Tibial nerve (tissue), 4 donors: ENCODE measurements around the gene CTLA4. TPM values are rescaled to one million over a fixed set of nuclear protein-coding genes. Genes with fewer than 3 reads are reported as not detected.

ENCODE experiments used
- DNase-seq, 2 donors: peaks; one replicate each; pipeline ENCODE4 v3.0.0-alpha.2; 2019; ENCODE audit warnings: low spot score in 2 of 2
- H3K27ac ChIP-seq, 4 donors: fragments of 200-600 bp; sonication (generic) in 3 of 4; one replicate each; pipeline ENCODE4 v1.5.1; 2017 to 2019; ENCODE audit warnings: mild to moderate bottlenecking in 1 of 4
- H3K27me3 ChIP-seq, 2 donors: fragments of 200-600 bp; sonication (generic) in 1 of 2; one replicate each; pipeline versions ENCODE4 v1.5.1 to v1.6.0; 2017 to 2019
- H3K36me3 ChIP-seq, 3 donors: fragments of 200-600 bp; sonication (generic); one replicate each; pipeline ENCODE4 v1.5.1; 2018 to 2019
- H3K4me1 ChIP-seq, 4 donors: fragments of 200-600 bp; sonication (generic) in 3 of 4; one replicate each; pipeline ENCODE4 v1.5.1; 2017 to 2019
- H3K4me3 ChIP-seq, 4 donors: fragments of 200-600 bp; sonication (generic) in 3 of 4; one replicate each; pipeline ENCODE4 v1.5.1; 2017 to 2019; ENCODE audit warnings: mild to moderate bottlenecking in 1 of 4, moderate library complexity in 1 of 4
- H3K9me3 ChIP-seq, 4 donors: fragments of 200-600 bp; sonication (generic) in 3 of 4; one replicate each; pipeline ENCODE4 v1.5.1; 2017 to 2019
- EP300 ChIP-seq, 2 donors: sonication (generic); formaldehyde crosslinking; IDR thresholded peaks; one replicate each; pipeline ENCODE4 v1.6.1; 2017; ENCODE audit warnings: antibody characterized with exemption in 2 of 2, mild to moderate bottlenecking in 1 of 2
- POLR2A ChIP-seq, 2 donors: fragments of 450-650 bp; IDR thresholded peaks; one replicate each; pipeline ENCODE4 v1.6.1; 2017; ENCODE audit warnings: antibody characterized with exemption in 2 of 2, mild to moderate bottlenecking in 2 of 2, moderate library complexity in 2 of 2
- WGBS, 2 donors: methylation state at CpG; one replicate each; pipeline ENCODE4 v1.1.5; 2018; 5-methylcytosine and 5-hydroxymethylcytosine counted together
- total RNA-seq, 4 donors: library from RNA; depleted of rRNA; stranded (reverse); fragments of >200 nt; gene quantifications; one replicate each; pipeline ENCODE4 v1.1.0, GENCODE V29; 2016
- TF ChIP-seq, protein P1 (sequence below), 5 experiments: fragments of 200-600 bp in 3 of 5; fragments of 450-650 bp in 2 of 5; sonication (generic) in 3 of 5; IDR thresholded peaks; one replicate each; pipeline ENCODE4 v1.5.1; 2016 to 2019; ENCODE audit warnings: antibody characterized with exemption in 5 of 5, mild to moderate bottlenecking in 3 of 5, moderate library complexity in 2 of 5

Gene CTLA4
- total RNA-seq, 4 donors from 2014 or later, result not detected

DNA sequence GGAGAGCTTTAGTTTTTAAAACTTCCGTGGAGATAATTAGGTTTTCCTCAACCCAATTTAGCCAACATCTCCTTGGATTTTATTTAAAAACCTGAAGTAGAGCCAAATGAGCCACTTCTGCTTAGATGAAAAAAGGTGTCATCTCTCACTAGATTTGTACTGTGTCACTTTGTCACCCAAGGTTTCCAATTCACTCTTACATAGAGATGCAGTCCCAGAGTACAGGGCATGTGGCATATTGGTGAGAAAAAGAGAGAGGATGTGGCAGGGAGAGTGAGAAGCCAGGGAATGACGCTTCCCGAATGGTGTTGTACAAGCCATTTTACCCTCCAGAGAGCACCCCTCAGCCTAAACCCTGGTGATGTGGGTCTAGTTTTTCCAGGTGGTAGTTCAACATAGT is 44.4 kb upstream of the CTLA4 start:
- H3K27me3 ChIP-seq, result no peaks in the 10 kb centered on the region
- whole genome bisulfite sequencing, 2 donors, result 86 to 88% methylated on average over 3 of the region's 3 CpGs
- DNase-seq, result no peak

DNA sequence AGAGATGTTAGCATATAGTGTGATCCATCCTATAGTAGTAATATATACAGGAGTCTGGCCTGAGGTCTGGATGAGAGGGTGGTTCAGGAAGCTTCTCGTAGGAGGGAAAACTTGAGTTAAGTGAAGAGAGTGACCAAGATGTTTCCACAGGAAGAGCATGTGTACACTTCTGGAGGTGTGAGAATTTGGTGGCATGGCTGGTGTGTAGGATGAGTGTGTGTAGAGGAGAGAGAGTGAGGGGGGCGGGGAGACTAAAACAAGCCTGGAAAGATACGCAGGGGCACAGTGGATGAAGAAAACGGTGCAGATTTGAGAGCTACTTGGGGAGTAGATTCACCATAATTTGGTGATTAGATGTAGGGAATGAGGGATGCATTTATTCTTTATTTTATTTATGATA is 43.5 kb upstream of the CTLA4 start:
- Histone ChIP-seq H3K4me3 (no peak overlapping the region), H3K36me3 (no peaks in the 10 kb centered on the region), H3K27ac (no peak overlapping the region), H3K4me1 (peaks cover 0 to 7% (median 0%) of the 10 kb centered on the region in 4 donors), H3K27me3 (no peaks in the 10 kb centered on the region), H3K9me3 (no peaks in the 10 kb centered on the region)
- WGBS, 2 donors, result 88 to 91% methylated on average over 4 of the region's 4 CpGs
- no peak for TF ChIP-seq POLR2A (IDR thresholded peaks at IDR 0.05)
- TF ChIP-seq, protein P1, sequence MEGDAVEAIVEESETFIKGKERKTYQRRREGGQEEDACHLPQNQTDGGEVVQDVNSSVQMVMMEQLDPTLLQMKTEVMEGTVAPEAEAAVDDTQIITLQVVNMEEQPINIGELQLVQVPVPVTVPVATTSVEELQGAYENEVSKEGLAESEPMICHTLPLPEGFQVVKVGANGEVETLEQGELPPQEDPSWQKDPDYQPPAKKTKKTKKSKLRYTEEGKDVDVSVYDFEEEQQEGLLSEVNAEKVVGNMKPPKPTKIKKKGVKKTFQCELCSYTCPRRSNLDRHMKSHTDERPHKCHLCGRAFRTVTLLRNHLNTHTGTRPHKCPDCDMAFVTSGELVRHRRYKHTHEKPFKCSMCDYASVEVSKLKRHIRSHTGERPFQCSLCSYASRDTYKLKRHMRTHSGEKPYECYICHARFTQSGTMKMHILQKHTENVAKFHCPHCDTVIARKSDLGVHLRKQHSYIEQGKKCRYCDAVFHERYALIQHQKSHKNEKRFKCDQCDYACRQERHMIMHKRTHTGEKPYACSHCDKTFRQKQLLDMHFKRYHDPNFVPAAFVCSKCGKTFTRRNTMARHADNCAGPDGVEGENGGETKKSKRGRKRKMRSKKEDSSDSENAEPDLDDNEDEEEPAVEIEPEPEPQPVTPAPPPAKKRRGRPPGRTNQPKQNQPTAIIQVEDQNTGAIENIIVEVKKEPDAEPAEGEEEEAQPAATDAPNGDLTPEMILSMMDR (IDR thresholded peaks at IDR 0.05), result no peak
- TF ChIP-seq EP300 (IDR thresholded peaks at IDR 0.05), result no peak
- DNase-seq, result no peak

More for the DNA sequence above, 44.4 kb upstream of the CTLA4 start:
- Histone ChIP-seq H3K27ac (no peak overlapping the region), H3K4me1 (peaks cover 0 to 7% (median 0%) of the 10 kb centered on the region in 4 donors), H3K36me3 (no peaks in the 10 kb centered on the region), H3K4me3 (no peak overlapping the region), H3K9me3 (no peaks in the 10 kb centered on the region)
- TF ChIP-seq, protein P1 (IDR thresholded peaks at IDR 0.05), result no peak
- TF ChIP-seq POLR2A (IDR thresholded peaks at IDR 0.05) (no peak), EP300 (IDR thresholded peaks at IDR 0.05) (no peak)

DNA sequence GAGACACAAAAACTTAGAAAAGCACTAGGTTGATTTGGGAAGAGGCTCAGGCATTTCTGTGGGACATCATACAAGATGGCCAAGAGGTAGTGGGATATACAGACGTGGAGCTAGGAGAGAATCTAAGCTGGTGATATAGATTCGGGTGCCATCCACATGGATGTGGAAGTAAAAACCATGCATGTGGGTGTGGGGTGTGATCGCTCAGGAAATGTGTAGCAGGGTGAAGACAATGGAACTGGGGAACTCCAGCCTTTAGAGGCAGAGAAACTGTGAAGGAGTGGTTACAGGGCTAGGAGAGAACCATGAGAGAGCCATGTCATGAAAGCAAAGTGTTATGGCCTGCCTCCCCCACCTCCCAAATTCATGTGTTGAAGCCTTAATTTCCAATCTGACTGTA is 43.0 kb upstream of the CTLA4 start:
- Histone ChIP-seq H3K27ac (no peak overlapping the region), H3K27me3 (no peaks in the 10 kb centered on the region), H3K4me1 (peaks cover 0 to 4% (median 0%) of the 10 kb centered on the region in 4 donors), H3K36me3 (no peaks in the 10 kb centered on the region), H3K4me3 (no peak overlapping the region), H3K9me3 (no peaks in the 10 kb centered on the region)
- TF ChIP-seq EP300 (IDR thresholded peaks at IDR 0.05) (no peak), POLR2A (IDR thresholded peaks at IDR 0.05) (no peak)
- TF ChIP-seq, protein P1 (IDR thresholded peaks at IDR 0.05), result no peak
- DNase-seq, result no peak
- WGBS, 2 donors, result 92 to 93% methylated on average over 3 of the region's 3 CpGs

DNA sequence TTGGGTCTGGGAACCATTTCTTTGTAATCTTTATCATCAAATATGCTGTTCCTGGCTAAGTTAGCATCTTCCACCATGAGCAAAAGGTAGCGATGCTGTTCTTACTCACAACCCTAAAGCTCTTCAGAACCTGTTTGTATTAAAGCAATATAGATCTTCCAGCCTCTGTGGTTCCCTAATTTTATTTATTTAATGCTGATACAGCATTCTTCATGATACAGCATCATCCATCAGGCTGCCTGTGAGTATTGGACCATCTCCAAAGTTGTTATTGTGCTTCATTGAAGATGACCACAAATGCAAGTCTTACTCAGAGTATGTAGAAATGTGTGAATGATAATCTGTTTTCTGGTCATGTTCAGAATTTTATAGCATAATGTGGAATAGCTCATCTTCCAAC is 40.9 kb upstream of the CTLA4 start:
- no peak overlapping the region for H3K4me3 ChIP-seq
- no peaks in the 10 kb centered on the region for H3K36me3 ChIP-seq
- TF ChIP-seq, protein P1 (IDR thresholded peaks at IDR 0.05), result no peak
- no peak for TF ChIP-seq EP300 (IDR thresholded peaks at IDR 0.05)
- TF ChIP-seq POLR2A (IDR thresholded peaks at IDR 0.05), result no peak
- no peak overlapping the region for H3K27ac ChIP-seq
- 95 to 97% methylated on average over 1 of the region's 1 CpG for WGBS, 2 donors
- H3K4me1 ChIP-seq, result no peaks in the 10 kb centered on the region
- no peaks in the 10 kb centered on the region for H3K27me3 ChIP-seq
- DNase-seq, result no peak
- no peaks in the 10 kb centered on the region for H3K9me3 ChIP-seq

DNA sequence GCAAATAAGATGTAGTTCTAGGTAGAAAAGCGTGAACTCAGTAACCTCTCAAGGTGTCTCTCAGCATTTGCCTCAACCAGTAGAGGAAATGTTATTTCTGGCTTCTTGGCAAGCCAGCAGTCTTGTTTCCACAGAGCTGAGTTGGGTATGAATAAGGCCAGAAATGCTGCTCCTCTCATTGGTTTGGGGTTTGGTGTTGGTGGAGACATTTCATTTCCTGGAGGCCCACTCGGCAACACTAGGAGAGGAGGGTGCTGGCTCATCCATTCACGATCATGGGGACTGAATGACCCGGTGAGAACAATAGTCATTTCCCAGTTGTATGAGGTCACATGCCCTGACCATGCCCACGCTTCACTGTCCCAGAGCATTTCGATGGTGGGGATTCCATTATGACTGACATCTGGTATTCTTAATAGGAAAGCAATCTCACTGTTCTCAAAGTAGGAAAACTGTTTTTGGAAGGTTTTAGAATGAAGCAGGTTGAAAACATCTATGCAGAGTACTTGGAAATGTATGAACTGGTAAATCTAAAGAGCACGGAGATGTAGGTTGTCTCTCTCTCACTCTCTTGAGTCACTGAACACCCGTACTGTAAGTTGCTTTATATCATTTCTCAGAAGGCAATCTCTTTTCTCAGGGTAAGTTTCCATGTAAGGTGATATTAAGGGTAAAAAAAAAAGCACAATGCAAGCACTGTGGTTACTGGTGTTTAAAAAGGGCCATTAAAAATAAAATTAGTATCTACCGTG is 37.1 kb upstream of the CTLA4 start:
- no peaks in the 10 kb centered on the region for H3K36me3 ChIP-seq
- H3K4me3 ChIP-seq, result no peak overlapping the region
- H3K27ac ChIP-seq, result no peak overlapping the region
- no peaks in the 10 kb centered on the region for H3K9me3 ChIP-seq
- no peaks in the 10 kb centered on the region for H3K27me3 ChIP-seq
- no peaks in the 10 kb centered on the region for H3K4me1 ChIP-seq
- 76 to 77% methylated on average over 9 of the region's 9 CpGs for WGBS, 2 donors
- TF ChIP-seq POLR2A (IDR thresholded peaks at IDR 0.05), result no peak
- TF ChIP-seq EP300 (IDR thresholded peaks at IDR 0.05), result no peak
- TF ChIP-seq, protein P1 (IDR thresholded peaks at IDR 0.05), result no peak
- no peak for DNase-seq
